H9 (cell line): ENCODE data around the gene NME4. TPM values are rescaled to one million over a fixed set of nuclear protein-coding genes. Genes with fewer than 3 reads are reported as not detected.

Source experiments
- DNase-seq: peaks from one replicate; pipeline ENCODE4 v3.0.0-alpha.2; 2017
- H2AFZ ChIP-seq: one replicate; pipeline ENCODE4 v1.6.1; 2013; ENCODE audit warnings: mild to moderate bottlenecking, low read length, control low read depth, moderate library complexity
- H2AK5ac ChIP-seq: 2 replicates; pipeline ENCODE4 v1.6.1; 2013; ENCODE audit warnings: low read length, control low read depth, mixed read lengths; ENCODE audit not compliant: insufficient read length
- H2BK120ac ChIP-seq: one replicate; pipeline ENCODE4 v1.6.1; 2013; ENCODE audit warnings: low read depth, mild to moderate bottlenecking, low read length, control low read depth, inconsistent platforms; ENCODE audit not compliant: poor library complexity, severe bottlenecking
- H2BK12ac ChIP-seq: 2 replicates; pipeline ENCODE4 v1.6.1; 2013; ENCODE audit warnings: low read length, control low read depth, mixed read lengths, low read depth; ENCODE audit not compliant: insufficient read length
- H2BK15ac ChIP-seq: 2 replicates; pipeline ENCODE4 v1.6.1; 2013; ENCODE audit warnings: low read depth, low read length, control low read depth
- H2BK20ac ChIP-seq: one replicate; pipeline ENCODE4 v1.6.1; 2013; ENCODE audit warnings: low read depth, mild to moderate bottlenecking, low read length, control low read depth, inconsistent platforms; ENCODE audit not compliant: poor library complexity, severe bottlenecking
- H2BK5ac ChIP-seq: 2 replicates; pipeline ENCODE4 v1.6.1; 2013; ENCODE audit warnings: low read length, control low read depth, mixed read lengths; ENCODE audit not compliant: insufficient read length
- H3K14ac ChIP-seq: 2 replicates; pipeline ENCODE4 v1.6.1; 2013; ENCODE audit warnings: low read length, control low read depth; ENCODE audit not compliant: insufficient read depth
- H3K18ac ChIP-seq: 2 replicates; pipeline ENCODE4 v1.6.1; 2013; ENCODE audit warnings: low read depth, mild to moderate bottlenecking, mixed read lengths, low read length, control low read depth; ENCODE audit not compliant: insufficient read length
- H3K23ac ChIP-seq: 2 replicates; pipeline ENCODE4 v1.6.1; 2013; ENCODE audit warnings: low read length, control low read depth, mixed read lengths, low read depth; ENCODE audit not compliant: insufficient read length
- H3K23me2 ChIP-seq: 2 replicates; pipeline ENCODE4 v1.6.1; 2013; ENCODE audit warnings: low read depth, mild to moderate bottlenecking, mixed read lengths, low read length, control low read depth; ENCODE audit not compliant: insufficient read length, poor library complexity, severe bottlenecking
- H3K27ac ChIP-seq: 2 replicates; pipeline ENCODE4 v1.5.1; 2013; ENCODE audit warnings: low read length, control low read depth, mixed read lengths, low read depth; ENCODE audit not compliant: insufficient read length
- H3K27me3 ChIP-seq: 2 replicates; pipeline ENCODE4 v1.6.1; 2013; ENCODE audit warnings: low read length, control low read depth, inconsistent platforms; ENCODE audit not compliant: insufficient read depth
- H3K4ac ChIP-seq: 2 replicates; pipeline ENCODE4 v1.6.1; 2013; ENCODE audit warnings: low read depth, mild to moderate bottlenecking, control low read depth, inconsistent platforms, low read length, moderate library complexity
- H3K4me1 ChIP-seq: 2 replicates; pipeline ENCODE4 v1.6.1; 2013; ENCODE audit warnings: low read length, control low read depth, inconsistent platforms; ENCODE audit not compliant: insufficient read depth
- H3K4me2 ChIP-seq: 2 replicates; pipeline ENCODE4 v1.6.1; 2013; ENCODE audit warnings: low read length, control low read depth, mixed read lengths; ENCODE audit not compliant: insufficient read length, insufficient read depth
- H3K56ac ChIP-seq: 2 replicates; pipeline ENCODE4 v1.6.1; 2013; ENCODE audit warnings: low read depth, mild to moderate bottlenecking, mixed read lengths, low read length, control low read depth; ENCODE audit not compliant: insufficient read length
- H3K79me1 ChIP-seq: 2 replicates; pipeline ENCODE4 v1.6.1; 2013; ENCODE audit warnings: low read depth, mild to moderate bottlenecking, moderate library complexity, low read length, control low read depth, inconsistent platforms; ENCODE audit not compliant: insufficient read depth, poor library complexity, severe bottlenecking
- H3K79me2 ChIP-seq: 2 replicates; pipeline ENCODE4 v1.6.1; 2013; ENCODE audit warnings: low read length, control low read depth, inconsistent platforms; ENCODE audit not compliant: insufficient read depth
- H3K9ac ChIP-seq: 2 replicates; pipeline ENCODE4 v1.6.1; 2013; ENCODE audit warnings: low read length, control low read depth, mixed read lengths; ENCODE audit not compliant: insufficient read length; ENCODE audit errors: extremely low read depth
- H3K9me3 ChIP-seq: one replicate; pipeline ENCODE4 v1.6.1; 2013; ENCODE audit warnings: low read depth, low read length, inconsistent platforms; ENCODE audit not compliant: control insufficient read depth
- H3T11ph ChIP-seq: one replicate; pipeline ENCODE4 v1.6.1; 2013; ENCODE audit warnings: mild to moderate bottlenecking, low read length, control low read depth, inconsistent platforms
- H4K20me1 ChIP-seq: one replicate; pipeline ENCODE4 v1.6.1; 2013; ENCODE audit not compliant: control insufficient read depth, insufficient read length, insufficient read depth
- H4K5ac ChIP-seq: 2 replicates; pipeline ENCODE4 v1.6.1; 2013; ENCODE audit warnings: low read depth, mild to moderate bottlenecking, mixed read lengths, low read length, control low read depth; ENCODE audit not compliant: insufficient read length
- H4K8ac ChIP-seq: replicated peaks from 2 replicates; pipeline ENCODE4 v1.6.1; 2013; ENCODE audit warnings: low read length, control low read depth, mixed read lengths, low read depth; ENCODE audit not compliant: insufficient read length
- H4K91ac ChIP-seq: 2 replicates; pipeline ENCODE4 v1.6.1; 2013; ENCODE audit warnings: low read depth, mild to moderate bottlenecking, moderate library complexity, mixed read lengths, low read length, control low read depth; ENCODE audit not compliant: insufficient read length
- H3K27ac Mint-ChIP-seq, 3 experiments: 2 replicates in 2 of 3; 3 replicates in 1 of 3; pipeline ENCODE4 v1.8.0; 2020 to 2021; ENCODE audit warnings: mixed read lengths in 3 of 3, mild to moderate bottlenecking in 1 of 3, moderate library complexity in 1 of 3
- H3K27me3 Mint-ChIP-seq: 2 replicates; pipeline ENCODE4 v1.8.0; 2021; ENCODE audit warnings: low read depth, mild to moderate bottlenecking, moderate library complexity, mixed read lengths
- H3K36me3 Mint-ChIP-seq, 3 experiments: 2 replicates in 2 of 3; 3 replicates in 1 of 3; pipeline ENCODE4 v1.8.0; 2020 to 2021; ENCODE audit warnings: low read depth in 3 of 3, mixed read lengths in 3 of 3; ENCODE audit not compliant: insufficient read depth in 1 of 3
- H3K4me1 Mint-ChIP-seq, 2 experiments: 2 replicates each; pipeline ENCODE4 v1.8.0; 2020; ENCODE audit warnings: mixed read lengths in 2 of 2
- H3K4me3 Mint-ChIP-seq, 2 experiments: 2 replicates in 1 of 2; 3 replicates in 1 of 2; pipeline ENCODE4 v1.8.0; 2020 to 2021; ENCODE audit warnings: mild to moderate bottlenecking in 2 of 2, mixed read lengths in 2 of 2, moderate library complexity in 1 of 2
- H3K9me3 Mint-ChIP-seq, 2 experiments: 2 replicates in 1 of 2; 3 replicates in 1 of 2; pipeline ENCODE4 v1.8.0; 2020; ENCODE audit warnings: mild to moderate bottlenecking in 2 of 2, mixed read lengths in 2 of 2, moderate library complexity in 1 of 2
- WGBS: extraction: QIAGEN DNeasy Blood & Tissue Kit; methylation state at CpG from one replicate; pipeline ENCODE4 v1.1.7; 2013; ENCODE audit warnings: missing lambda C conversion rate, low lambda C conversion rate, mixed read lengths; ENCODE audit not compliant: insufficient read length; ENCODE audit errors: extremely low coverage; 5-methylcytosine and 5-hydroxymethylcytosine counted together
- total RNA-seq: library from RNA; stranded (reverse); gene quantifications from 2 replicates; pipeline ENCODE4 v1.2.1, GENCODE V29; 2021
- TF ChIP-seq, protein P1 (sequence below): fragments of 200-600 bp; sonication (generic); conservative IDR thresholded peaks from 3 replicates; pipeline ENCODE4 v1.8.0; 2021; ENCODE audit warnings: antibody characterized with exemption, mild to moderate bottlenecking

NME4 gene
- total RNA-seq, 1 experiment from 2014 or later, result 320 TPM

DNA sequence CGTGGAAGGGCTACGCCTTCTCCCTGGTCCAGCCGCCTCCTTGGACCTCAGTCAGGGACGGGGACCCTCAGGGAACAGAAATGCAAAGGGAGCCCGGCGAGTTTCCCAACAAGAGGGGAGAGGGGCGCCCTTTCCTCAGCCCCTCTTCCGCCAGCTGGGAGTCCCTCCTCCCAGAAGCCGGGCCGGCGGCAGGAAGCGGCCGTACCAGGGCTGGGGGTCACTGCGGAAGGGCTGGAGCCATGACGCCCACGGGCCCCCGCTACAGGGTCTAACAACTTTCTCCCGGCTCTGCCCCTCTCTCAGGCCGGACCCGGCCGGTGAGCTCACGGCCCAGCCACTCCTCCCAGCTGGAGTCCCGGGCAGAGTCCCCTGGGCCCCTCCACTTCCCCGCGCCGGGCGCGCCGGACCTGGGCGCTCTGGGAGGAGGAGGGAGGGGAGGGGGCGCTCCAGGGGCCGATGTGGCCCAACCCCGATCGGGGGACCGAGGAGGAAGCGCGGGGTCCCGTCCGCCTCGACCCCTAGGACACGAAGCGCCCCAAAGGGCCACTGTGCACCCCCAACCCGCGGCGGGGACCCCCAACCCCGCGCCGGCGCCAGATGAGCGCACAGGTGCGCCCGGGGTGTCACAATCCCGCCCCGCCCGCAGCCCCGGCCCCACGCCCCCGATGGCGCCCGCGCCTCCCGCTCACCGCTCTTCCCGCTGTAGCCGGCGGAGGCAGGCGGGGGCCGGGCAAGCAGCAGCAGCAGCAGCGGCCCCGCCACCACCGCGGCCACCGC, 15.8 kb upstream of the NME4 start:
- Histone ChIP-seq H3K27ac (no peak overlapping the region), H3K79me2 (no peaks in the 10 kb centered on the region; the same call in 1 of the 2 replicates), H3K56ac (no peak overlapping the region), H3K18ac (no peak overlapping the region), H2BK12ac (no peak overlapping the region), H2AFZ (no peak overlapping the region), H3K79me1 (no peaks in the 10 kb centered on the region), H3K23me2 (peaks cover 9% of the 10 kb centered on the region), H2BK5ac (no peak overlapping the region), H4K20me1 (no peaks in the 10 kb centered on the region), H4K91ac (no peak overlapping the region), H2AK5ac (no peak overlapping the region), H3K9me3 (no peaks in the 10 kb centered on the region), H2BK15ac (no peak overlapping the region), H2BK120ac (no peak overlapping the region), H3K4me2 (peak overlapping the region; percentile 45), H4K8ac (no peak overlapping the region), H4K5ac (no peak overlapping the region), H3K9ac (peak overlapping the region; percentile 28), H3K27me3 (no peaks in the 10 kb centered on the region), H3K23ac (no peak overlapping the region), H3K14ac (no peak overlapping the region), H3K4me1 (no peaks in the 10 kb centered on the region; the same call in 1 of the 2 replicates), H2BK20ac (no peak overlapping the region), H3K4ac (no peak overlapping the region), H3T11ph (no peak overlapping the region)
- Mint-ChIP-seq H3K4me1 (peaks cover 22 to 44% of the 10 kb centered on the region in 2 experiments), H3K9me3 (no peaks in the 10 kb centered on the region), H3K27me3 (peaks cover 3% of the 10 kb centered on the region; the same call in 1 of the 2 replicates), H3K36me3 (peaks cover 0 to 12% (median 2%) of the 10 kb centered on the region in 3 experiments; a peak in 6 of 7 replicates), H3K4me3 (peak overlapping the region; percentile 81 to 88), H3K27ac (no peak overlapping the region)
- WGBS, result no CpG with 5 or more reads among the region's 73 CpGs
- TF ChIP-seq, protein P1, sequence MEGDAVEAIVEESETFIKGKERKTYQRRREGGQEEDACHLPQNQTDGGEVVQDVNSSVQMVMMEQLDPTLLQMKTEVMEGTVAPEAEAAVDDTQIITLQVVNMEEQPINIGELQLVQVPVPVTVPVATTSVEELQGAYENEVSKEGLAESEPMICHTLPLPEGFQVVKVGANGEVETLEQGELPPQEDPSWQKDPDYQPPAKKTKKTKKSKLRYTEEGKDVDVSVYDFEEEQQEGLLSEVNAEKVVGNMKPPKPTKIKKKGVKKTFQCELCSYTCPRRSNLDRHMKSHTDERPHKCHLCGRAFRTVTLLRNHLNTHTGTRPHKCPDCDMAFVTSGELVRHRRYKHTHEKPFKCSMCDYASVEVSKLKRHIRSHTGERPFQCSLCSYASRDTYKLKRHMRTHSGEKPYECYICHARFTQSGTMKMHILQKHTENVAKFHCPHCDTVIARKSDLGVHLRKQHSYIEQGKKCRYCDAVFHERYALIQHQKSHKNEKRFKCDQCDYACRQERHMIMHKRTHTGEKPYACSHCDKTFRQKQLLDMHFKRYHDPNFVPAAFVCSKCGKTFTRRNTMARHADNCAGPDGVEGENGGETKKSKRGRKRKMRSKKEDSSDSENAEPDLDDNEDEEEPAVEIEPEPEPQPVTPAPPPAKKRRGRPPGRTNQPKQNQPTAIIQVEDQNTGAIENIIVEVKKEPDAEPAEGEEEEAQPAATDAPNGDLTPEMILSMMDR, result no peak
- no peak for DNase-seq
